HG02885 (cell line): ENCODE results near the gene ADAT3.
"Not testable (repeated sequence)": the region's sequence is repeated elsewhere in the genome, so short reads cannot be mapped to it uniquely, and the experiment has no call there.

ENCODE experiments used
- ATAC-seq: cut with Tn5 transposase; IDR thresholded peaks from one replicate; pipeline ENCODE4 v1.9.1; 2021; ENCODE audit warnings: mild to moderate bottlenecking; ENCODE audit not compliant: unreplicated experiment, poor library complexity

ADAT3 gene

DNA sequence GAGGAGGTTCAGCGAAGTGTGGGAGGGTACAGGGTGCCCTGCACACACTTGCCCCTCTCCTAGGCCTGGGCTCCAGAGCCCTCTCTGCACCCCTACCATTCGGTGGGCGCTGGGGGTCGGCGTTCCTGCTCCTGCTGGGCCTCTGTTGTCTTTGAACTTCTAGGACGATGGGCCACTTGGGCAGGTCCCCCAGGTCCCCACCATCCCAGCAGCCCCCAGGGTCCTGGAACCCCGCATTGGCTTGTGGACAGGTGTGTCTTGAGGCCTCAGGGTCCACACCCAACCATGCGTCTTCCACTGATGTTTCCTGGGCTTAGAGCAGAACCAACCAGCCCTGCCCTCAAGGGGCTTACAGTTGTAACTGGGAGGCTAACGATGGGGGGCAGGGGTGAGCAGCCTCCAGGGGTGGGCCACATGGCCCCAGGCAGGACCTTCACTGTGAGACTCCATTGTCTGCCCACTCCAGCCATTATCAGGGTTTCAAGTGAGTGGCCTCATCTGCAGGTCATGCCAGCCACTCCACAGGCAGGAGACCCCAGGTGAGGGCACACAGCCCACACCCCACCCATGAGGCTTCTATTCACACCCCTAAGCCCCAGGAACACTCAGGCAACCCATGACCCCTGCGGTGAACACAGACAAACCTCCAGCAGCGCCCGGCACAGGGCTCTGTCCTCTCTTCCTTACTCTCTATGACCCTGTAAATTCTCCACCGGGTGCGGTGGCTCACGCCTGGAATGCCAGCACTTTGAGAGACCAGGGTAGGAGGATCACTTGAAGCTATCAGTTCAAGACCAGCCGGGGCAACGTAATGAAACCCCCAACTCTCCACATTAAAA lies 39.8 kb upstream of the ADAT3 start:
- ATAC-seq, result no peak

DNA sequence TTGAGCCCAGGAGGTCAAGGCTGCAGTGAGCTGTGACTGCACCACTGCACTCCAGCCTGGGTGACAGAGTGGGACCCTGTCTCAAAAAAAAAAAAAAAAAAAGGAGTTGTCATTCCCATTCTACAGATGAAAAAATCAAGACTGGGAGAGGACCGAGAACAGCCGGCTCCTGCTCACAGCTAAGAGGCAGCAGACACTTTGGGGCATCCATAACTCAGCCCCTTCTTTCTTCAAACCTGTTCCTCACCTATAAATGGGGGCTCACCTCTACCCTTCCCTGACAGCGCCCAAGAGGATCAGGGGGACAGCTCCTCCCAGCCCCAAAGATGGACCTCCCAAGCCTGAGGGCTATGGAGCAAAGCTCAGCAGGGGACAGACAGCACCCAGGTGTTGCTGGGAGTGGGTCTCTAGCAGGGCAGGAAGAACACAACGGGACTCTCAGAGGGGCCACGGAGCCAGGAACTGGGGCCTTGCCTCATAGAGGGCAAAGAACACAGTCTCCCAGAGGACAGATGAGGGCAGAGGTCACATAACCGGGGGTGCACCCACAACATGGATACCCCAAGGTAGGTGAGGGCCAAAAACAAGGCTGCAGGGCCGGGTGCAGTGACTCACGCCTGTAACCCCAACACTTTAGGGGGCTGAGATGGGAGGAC lies 38.4 kb upstream of the ADAT3 start:
- no peak for ATAC-seq

- no peak for ATAC-seq
Observed at GRCh38 chr19:1867349-1867724, 37.9 kb upstream of the ADAT3 start.

GRCh38 chr19:1868971-1869370 lies 36.2 kb upstream of the ADAT3 start:
- no peak for ATAC-seq

DNA sequence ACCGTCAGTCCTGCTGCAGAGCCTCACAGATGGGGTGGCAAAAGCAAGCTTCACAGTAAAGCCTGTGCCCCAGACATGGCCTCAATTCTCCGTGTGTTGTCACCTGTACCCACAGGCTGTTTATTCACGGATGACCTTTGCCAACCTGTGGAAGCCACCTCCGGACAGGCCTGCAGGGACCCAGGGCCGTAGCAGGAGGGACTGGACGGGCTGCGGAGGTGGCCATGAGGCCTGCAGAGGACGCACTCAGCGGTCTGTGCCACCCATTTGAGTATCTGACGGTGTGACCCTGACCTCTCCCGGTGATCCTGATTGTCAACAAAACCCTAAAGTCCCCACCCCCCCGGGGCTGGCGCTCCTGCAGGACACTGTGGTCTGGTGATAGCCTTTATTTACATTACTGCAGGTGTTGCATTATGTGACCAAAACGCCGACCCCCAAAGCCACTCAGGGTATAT lies 34.0 kb upstream of the ADAT3 start:
- ATAC-seq, result no peak

- ATAC-seq, result no peak
Observed at GRCh38 chr19:1871630-1872029, 33.6 kb upstream of the ADAT3 start.

DNA sequence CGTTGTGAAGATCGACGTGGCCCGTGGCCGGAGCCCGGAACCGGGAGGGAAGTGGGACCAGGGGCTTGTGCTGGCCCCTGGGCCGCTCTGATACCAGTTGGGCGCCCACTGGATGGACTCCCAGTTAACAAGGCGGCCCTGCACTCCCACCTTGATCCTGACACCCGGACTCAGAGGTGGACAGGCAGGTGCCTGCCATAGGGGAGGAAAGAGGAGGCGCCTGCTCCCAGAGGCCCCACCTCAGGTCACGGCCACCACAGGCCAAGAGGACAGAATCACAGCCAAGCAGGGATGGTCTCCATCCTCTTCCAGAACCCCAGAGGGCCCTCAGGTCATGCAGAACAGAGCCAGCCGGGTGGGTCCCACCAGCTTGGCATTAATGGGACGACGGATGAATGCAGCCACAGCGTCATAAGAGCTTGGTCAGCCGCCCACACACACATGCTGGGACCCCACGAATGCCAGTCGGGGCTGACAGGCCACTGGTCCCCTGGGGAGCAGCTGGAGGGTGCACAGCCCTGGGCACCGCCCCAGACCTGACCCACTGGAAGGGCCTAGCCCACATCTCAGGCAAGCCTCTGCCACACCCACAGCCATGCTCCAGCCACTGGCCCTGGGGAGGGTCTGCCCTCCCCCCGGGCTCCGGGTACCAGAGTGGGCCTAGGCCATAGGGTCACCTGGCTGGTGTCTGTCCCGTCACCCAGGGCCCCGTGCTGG lies 32.2 kb upstream of the ADAT3 start:
- ATAC-seq, result no peak

DNA sequence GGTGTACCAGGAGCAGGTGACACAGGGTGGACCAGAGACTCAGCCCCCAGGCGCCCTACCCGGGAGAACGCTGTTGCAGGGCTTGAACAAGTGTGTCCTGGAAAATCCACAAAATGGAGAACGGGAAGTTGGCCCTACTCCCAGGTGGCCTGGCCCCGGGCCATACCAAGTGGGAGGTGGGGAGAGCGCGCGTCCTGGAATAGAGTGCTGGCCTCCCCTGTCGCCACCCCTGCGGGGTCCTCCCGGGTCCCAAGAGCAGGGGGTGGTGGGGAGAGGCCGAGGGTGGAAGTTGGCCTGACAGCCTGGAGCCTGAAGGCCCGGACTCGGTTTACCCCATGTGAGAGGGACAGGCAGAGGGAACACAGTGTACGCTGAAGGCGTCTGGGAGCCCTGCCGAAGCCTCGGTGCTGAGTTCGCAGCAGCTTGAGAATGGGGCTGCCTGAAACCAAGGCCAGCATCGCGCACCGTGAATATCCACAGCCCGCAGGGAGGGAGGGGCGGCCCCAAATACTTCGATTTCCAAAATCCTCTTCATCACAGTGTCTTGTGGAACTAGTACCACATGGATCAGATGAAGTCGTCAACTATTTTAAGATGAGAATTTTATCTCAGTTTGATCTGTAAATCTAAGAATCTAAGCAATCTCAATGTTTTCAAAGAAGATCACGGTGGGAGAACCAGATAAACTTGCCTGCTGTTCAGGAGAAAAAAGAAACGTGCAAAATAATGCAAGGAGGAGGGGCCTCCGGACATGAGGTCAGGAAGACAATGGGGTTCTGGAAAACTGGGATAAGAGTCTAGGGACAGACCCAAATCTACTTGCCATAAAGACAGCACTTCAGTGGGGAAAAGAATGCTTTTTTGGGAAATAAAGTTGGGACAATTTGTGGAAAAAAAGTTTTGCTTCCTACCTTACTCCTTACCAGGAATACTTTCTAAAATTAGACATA lies 31.4 kb upstream of the ADAT3 start:
- no peak for ATAC-seq

DNA sequence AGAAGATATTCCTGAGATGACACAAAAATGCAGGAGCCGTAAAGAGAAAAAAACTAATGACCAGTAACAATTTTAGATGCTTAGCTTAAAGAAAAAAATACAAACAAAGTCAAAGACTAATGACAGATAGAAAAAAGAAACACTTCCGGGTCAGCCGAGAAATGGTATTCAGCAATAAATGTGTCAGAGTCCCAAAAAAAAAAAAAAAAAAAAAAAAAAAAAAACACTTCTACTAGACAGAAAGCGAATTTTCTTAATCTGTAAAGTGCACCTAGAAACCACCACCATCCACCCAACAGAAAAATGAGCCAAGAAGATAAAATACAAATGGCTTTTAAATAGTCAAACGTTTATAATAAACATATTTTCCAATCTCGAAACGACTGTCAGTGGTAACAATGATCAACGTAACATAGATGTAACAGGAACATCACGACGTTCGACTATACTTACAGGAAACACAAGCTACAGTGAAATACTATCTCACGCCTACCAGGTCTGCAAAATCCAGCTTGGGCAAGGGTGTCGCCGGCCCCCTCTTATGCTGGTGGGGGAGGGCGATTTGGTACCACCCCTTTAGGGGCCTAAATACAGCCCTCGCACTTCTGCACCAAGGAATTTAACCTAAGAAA lies 30.5 kb upstream of the ADAT3 start:
- no peak for ATAC-seq

GRCh38 chr19:1875265-1875645 lies 29.9 kb upstream of the ADAT3 start:
- ATAC-seq, result not testable (repeated sequence)

GRCh38 chr19:1875646-1876495 lies 29.3 kb upstream of the ADAT3 start:
- peak; percentile 93 for ATAC-seq

DNA sequence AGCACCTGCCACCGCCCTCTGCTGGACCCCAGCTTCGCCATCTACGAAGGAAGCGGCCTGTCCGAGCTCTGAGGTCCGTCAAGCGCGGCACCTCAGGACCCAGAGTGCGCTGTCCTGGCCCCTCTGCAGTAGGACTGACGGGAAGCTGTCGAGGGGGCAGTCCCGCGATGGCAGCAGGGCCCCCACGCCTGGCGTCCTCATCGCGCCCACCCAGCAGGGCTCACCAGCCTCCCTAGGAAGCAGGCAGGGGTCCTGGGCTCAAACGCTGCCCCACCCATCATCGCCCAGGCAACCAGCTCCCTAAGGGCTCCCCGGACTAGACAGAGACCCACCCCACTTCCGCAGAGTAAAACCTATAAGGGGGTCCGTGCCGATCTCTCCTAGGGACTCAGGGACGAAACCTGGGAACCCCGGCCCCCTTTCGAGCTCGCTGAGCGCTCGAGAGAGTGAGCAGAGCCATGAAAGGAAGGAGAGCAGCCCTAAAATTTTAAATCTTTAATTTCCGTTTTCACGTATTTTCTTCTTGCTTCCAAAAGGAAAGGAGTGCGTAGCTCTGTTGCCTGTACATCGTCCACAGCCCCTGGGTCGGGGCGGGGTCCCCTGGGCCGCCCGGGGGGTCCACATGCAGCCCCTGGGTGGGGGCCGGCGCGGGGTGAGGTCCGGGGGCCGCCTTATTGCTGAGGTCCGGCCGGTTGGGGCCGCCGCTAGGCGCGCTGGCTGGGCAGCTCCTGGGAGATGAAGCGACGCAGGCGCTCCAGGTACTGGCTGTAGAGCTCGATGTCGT lies 28.5 kb upstream of the ADAT3 start:
- ATAC-seq, result not testable (repeated sequence)

DNA sequence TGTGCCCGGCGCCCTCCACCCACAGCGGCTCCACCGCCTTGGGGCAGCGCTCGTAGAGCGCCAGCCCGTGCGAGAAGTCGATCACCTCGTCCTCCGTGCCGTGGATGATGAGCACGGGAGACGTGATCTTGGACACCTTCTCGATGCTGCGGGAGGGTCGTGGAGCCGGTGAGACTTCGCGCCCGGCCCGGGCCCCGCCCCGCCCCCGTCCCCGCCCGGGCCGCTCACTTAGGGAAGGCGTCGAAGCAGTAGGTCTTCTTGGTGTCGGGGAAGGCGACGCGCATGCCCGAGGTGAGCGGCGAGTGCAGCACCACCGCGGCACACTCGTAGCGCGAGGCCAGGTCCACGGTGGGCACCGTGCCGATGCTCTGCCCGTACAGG lies 27.9 kb upstream of the ADAT3 start:
- not testable (repeated sequence) for ATAC-seq

DNA sequence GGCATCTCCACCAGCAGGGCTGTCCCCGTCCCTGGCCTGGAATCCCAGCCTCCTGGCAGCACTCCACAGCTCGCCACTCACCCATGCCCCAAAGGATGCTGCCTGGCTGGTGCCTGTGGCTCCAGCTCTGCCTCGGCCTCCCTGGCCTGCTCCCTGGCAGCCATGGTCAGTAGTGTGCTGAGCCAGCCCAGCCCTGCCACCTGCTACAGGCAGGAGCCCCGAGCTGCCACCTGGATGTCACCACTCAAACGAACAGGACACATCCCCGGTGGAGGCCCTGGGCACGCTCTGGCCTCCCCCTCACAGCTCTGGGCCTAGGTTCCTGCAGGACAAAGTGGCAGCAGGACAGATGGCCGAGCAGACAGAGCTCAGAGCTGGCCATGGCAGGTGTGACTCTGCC lies 26.6 kb upstream of the ADAT3 start:
- not testable (repeated sequence) for ATAC-seq

GRCh38 chr19:1879982-1880381 lies 25.2 kb upstream of the ADAT3 start:
- not testable (repeated sequence) for ATAC-seq

DNA sequence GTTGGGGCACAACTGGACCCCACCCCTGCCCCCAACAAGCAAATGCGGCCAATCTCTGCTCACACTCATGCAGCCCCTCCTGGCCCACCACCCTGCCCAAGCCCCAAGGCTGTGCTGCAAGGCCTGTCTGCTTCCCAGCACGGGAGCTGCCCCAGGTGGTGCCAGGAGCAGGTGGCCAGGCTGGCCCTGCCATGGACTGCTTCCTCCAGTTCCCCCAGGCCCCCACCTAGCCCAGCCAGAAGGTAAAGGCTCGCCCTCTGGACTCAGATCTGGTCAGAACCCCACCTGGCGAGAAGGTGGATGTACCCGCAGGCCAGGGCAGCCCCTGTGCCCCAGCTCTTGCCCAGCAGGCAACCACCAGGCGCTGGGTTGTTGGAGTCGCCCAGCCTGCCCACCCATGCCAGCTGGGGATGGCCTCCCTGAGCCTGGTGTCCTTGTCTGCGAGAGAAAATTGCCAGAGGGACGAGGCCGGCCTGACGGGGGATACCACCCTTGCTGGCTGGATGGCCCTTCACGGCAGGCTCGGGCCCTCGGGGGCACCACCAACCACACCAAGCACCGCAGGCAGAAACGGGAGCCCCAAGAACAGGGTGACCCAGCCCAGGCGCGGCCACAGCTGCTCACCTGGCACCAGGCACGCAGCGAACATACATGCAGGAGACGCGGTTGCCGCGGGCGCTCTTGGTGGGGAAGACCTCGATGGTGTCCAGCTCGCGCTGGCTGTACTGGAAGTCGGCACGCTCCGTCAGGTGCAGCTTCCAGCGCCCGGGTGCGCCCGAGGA lies 24.4 kb upstream of the ADAT3 start:
- no peak for ATAC-seq

DNA sequence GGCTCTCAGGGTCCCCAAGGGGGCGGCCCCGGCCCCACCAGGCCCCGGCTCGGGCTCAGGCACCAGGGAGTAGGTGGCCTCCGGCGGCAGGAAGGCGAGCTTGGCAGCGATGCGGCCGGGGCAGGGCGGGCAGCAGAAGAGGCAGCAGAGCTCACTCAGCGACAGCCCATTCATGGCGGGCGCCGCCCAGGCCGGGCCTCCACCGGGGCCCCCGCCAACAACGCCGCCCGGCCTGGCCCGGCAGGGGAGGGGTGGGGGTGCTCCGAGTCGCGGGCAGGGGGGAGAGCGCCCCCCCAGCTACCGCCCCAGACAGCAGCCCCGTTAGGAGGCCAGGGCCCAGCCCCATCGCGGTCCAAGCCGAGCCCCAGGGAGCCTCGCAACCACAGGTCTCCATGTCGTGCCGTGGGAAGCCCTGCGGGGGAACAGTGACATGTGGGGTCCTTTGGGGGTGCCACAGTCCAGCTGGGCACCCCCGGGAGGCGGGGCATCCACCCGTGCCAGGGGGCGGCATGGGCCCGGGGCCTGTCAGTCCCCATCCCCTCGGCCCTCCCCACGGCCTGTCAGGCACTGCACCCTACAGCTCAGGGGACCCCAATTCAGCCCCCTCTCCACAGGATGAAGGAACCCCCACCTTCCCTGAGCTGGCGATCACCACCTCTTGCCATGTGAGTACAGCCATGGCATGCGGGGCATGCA lies 23.7 kb upstream of the ADAT3 start:
- not testable (repeated sequence) for ATAC-seq
